ENCODE data around the gene TMPRSS4.

TMPRSS4 gene

GRCh38 chr11:118138839-118139420 is 62.1 kb downstream of the TMPRSS4 start:
- H3K27ac ChIP-seq (ENCODE audit: low read depth, low read length, poor library complexity, severe bottlenecking) = no peak overlapping the region
- no peaks in the 10 kb centered on the region for H3K79me2 ChIP-seq (ENCODE audit: insufficient read depth, low read length)
- no peaks in the 10 kb centered on the region for H3K9me3 ChIP-seq (ENCODE audit: low read length)
- H3K9ac ChIP-seq (ENCODE audit: low read length) = no peak overlapping the region
- H2AFZ ChIP-seq (ENCODE audit: low read length) = no peak overlapping the region
- no peaks in the 10 kb centered on the region for H3K36me3 ChIP-seq (ENCODE audit: insufficient read depth, low read length)
- H3K4me3 ChIP-seq (ENCODE audit: low read depth, low read length, poor library complexity, severe bottlenecking) = no peak overlapping the region
- TF ChIP-seq EZH2 (IDR thresholded peaks at IDR 0.05; ENCODE audit: borderline replicate concordance, low read length) (no peak), CTCF (IDR thresholded peaks at IDR 0.05; ENCODE audit: low read length) (no peak)
- H4K20me1 ChIP-seq (ENCODE audit: insufficient read depth, low read length) = no peaks in the 10 kb centered on the region
- H3K9me2 ChIP-seq (ENCODE audit: low read depth, low read length) = no peaks in the 10 kb centered on the region
- H3K4me1 ChIP-seq (ENCODE audit: insufficient read depth, low read length, severe bottlenecking) = no peaks in the 10 kb centered on the region
- no peaks in the 10 kb centered on the region for H3K27me3 ChIP-seq (ENCODE audit: insufficient read depth, low read length)
- no peaks in the 10 kb centered on the region for H3F3A ChIP-seq (ENCODE audit: insufficient read depth, low read length)
- H3K4me2 ChIP-seq (ENCODE audit: low read length) = no peak overlapping the region

DNA sequence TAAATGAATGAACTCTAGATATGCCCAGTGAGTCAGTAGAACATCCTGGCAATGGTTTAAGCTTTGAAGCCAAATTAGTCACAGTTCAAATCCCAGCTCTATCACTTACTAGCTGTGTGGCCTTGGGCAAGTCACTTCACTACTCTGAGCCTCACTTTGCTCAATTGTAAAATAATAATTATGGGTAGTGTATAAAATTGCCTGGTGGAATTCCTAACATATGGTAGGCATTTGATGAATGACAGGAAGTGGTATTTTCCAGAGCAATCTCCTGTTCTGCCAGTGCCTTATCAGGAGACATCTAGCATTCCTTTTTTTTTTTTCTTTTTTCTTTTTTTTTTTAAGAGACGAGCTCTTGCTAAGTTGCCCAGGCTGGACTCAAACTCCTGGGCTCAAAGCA is 62.7 kb downstream of the TMPRSS4 start:
- H3K27me3 ChIP-seq (ENCODE audit: insufficient read depth, low read length) = no peaks in the 10 kb centered on the region
- TF ChIP-seq EZH2 (IDR thresholded peaks at IDR 0.05; ENCODE audit: borderline replicate concordance, low read length) (no peak), CTCF (IDR thresholded peaks at IDR 0.05; ENCODE audit: low read length) (no peak)

GRCh38 chr11:118142081-118142480 is 65.2 kb downstream of the TMPRSS4 start:
- TF ChIP-seq CTCF (IDR thresholded peaks at IDR 0.05; ENCODE audit: low read length) = no peak
- TF ChIP-seq EZH2 (IDR thresholded peaks at IDR 0.05; ENCODE audit: borderline replicate concordance, low read length) = no peak
- Histone ChIP-seq H3K27me3 (ENCODE audit: insufficient read depth, low read length) (no peaks in the 10 kb centered on the region), H3F3A (ENCODE audit: insufficient read depth, low read length) (no peaks in the 10 kb centered on the region), H3K27ac (ENCODE audit: low read depth, low read length, poor library complexity, severe bottlenecking) (no peak overlapping the region), H3K4me1 (ENCODE audit: insufficient read depth, low read length, severe bottlenecking) (peaks cover 4% of the 10 kb centered on the region), H4K20me1 (ENCODE audit: insufficient read depth, low read length) (no peaks in the 10 kb centered on the region), H3K9me2 (ENCODE audit: low read depth, low read length) (no peaks in the 10 kb centered on the region), H3K4me3 (ENCODE audit: low read depth, low read length, poor library complexity, severe bottlenecking) (no peak overlapping the region), H3K79me2 (ENCODE audit: insufficient read depth, low read length) (no peaks in the 10 kb centered on the region), H2AFZ (ENCODE audit: low read length) (no peak overlapping the region), H3K9me3 (ENCODE audit: low read length) (no peaks in the 10 kb centered on the region), H3K36me3 (ENCODE audit: insufficient read depth, low read length) (no peaks in the 10 kb centered on the region), H3K4me2 (ENCODE audit: low read length) (no peak overlapping the region), H3K9ac (ENCODE audit: low read length) (no peak overlapping the region)

More for the DNA sequence above, 62.7 kb downstream of the TMPRSS4 start:
- H3K9ac ChIP-seq (ENCODE audit: low read length) = no peak overlapping the region
- no peak overlapping the region for H2AFZ ChIP-seq (ENCODE audit: low read length)
- H3K4me1 ChIP-seq (ENCODE audit: insufficient read depth, low read length, severe bottlenecking) = no peaks in the 10 kb centered on the region
- H3K79me2 ChIP-seq (ENCODE audit: insufficient read depth, low read length) = no peaks in the 10 kb centered on the region
- no peaks in the 10 kb centered on the region for H4K20me1 ChIP-seq (ENCODE audit: insufficient read depth, low read length)
- H3K4me2 ChIP-seq (ENCODE audit: low read length) = no peak overlapping the region
- H3F3A ChIP-seq (ENCODE audit: insufficient read depth, low read length) = no peaks in the 10 kb centered on the region
- no peak overlapping the region for H3K27ac ChIP-seq (ENCODE audit: low read depth, low read length, poor library complexity, severe bottlenecking)
- no peaks in the 10 kb centered on the region for H3K9me2 ChIP-seq (ENCODE audit: low read depth, low read length)
- H3K36me3 ChIP-seq (ENCODE audit: insufficient read depth, low read length) = no peaks in the 10 kb centered on the region
- H3K4me3 ChIP-seq (ENCODE audit: low read depth, low read length, poor library complexity, severe bottlenecking) = no peak overlapping the region
- H3K9me3 ChIP-seq (ENCODE audit: low read length) = no peaks in the 10 kb centered on the region
